H9 (cell line): Measurements from ENCODE around the gene AHSP. TPM values are rescaled to one million over a fixed set of nuclear protein-coding genes. Genes with fewer than 3 reads are reported as not detected.

Experiments
- DNase-seq: peaks from one replicate; pipeline ENCODE4 v3.0.0-alpha.2; 2017
- H2AFZ ChIP-seq: one replicate; pipeline ENCODE4 v1.6.1; 2013; ENCODE audit warnings: mild to moderate bottlenecking, low read length, control low read depth, moderate library complexity
- H2AK5ac ChIP-seq: 2 replicates; pipeline ENCODE4 v1.6.1; 2013; ENCODE audit warnings: low read length, control low read depth, mixed read lengths; ENCODE audit not compliant: insufficient read length
- H2BK120ac ChIP-seq: one replicate; pipeline ENCODE4 v1.6.1; 2013; ENCODE audit warnings: low read depth, mild to moderate bottlenecking, low read length, control low read depth, inconsistent platforms; ENCODE audit not compliant: poor library complexity, severe bottlenecking
- H2BK12ac ChIP-seq: 2 replicates; pipeline ENCODE4 v1.6.1; 2013; ENCODE audit warnings: low read length, control low read depth, mixed read lengths, low read depth; ENCODE audit not compliant: insufficient read length
- H2BK15ac ChIP-seq: 2 replicates; pipeline ENCODE4 v1.6.1; 2013; ENCODE audit warnings: low read depth, low read length, control low read depth
- H2BK20ac ChIP-seq: one replicate; pipeline ENCODE4 v1.6.1; 2013; ENCODE audit warnings: low read depth, mild to moderate bottlenecking, low read length, control low read depth, inconsistent platforms; ENCODE audit not compliant: poor library complexity, severe bottlenecking
- H2BK5ac ChIP-seq: 2 replicates; pipeline ENCODE4 v1.6.1; 2013; ENCODE audit warnings: low read length, control low read depth, mixed read lengths; ENCODE audit not compliant: insufficient read length
- H3K14ac ChIP-seq: 2 replicates; pipeline ENCODE4 v1.6.1; 2013; ENCODE audit warnings: low read length, control low read depth; ENCODE audit not compliant: insufficient read depth
- H3K18ac ChIP-seq: 2 replicates; pipeline ENCODE4 v1.6.1; 2013; ENCODE audit warnings: low read depth, mild to moderate bottlenecking, mixed read lengths, low read length, control low read depth; ENCODE audit not compliant: insufficient read length
- H3K23ac ChIP-seq: 2 replicates; pipeline ENCODE4 v1.6.1; 2013; ENCODE audit warnings: low read length, control low read depth, mixed read lengths, low read depth; ENCODE audit not compliant: insufficient read length
- H3K23me2 ChIP-seq: 2 replicates; pipeline ENCODE4 v1.6.1; 2013; ENCODE audit warnings: low read depth, mild to moderate bottlenecking, mixed read lengths, low read length, control low read depth; ENCODE audit not compliant: insufficient read length, poor library complexity, severe bottlenecking
- H3K27ac ChIP-seq: 2 replicates; pipeline ENCODE4 v1.5.1; 2013; ENCODE audit warnings: low read length, control low read depth, mixed read lengths, low read depth; ENCODE audit not compliant: insufficient read length
- H3K27me3 ChIP-seq: 2 replicates; pipeline ENCODE4 v1.6.1; 2013; ENCODE audit warnings: low read length, control low read depth, inconsistent platforms; ENCODE audit not compliant: insufficient read depth
- H3K4ac ChIP-seq: 2 replicates; pipeline ENCODE4 v1.6.1; 2013; ENCODE audit warnings: low read depth, mild to moderate bottlenecking, control low read depth, inconsistent platforms, low read length, moderate library complexity
- H3K4me1 ChIP-seq: 2 replicates; pipeline ENCODE4 v1.6.1; 2013; ENCODE audit warnings: low read length, control low read depth, inconsistent platforms; ENCODE audit not compliant: insufficient read depth
- H3K4me2 ChIP-seq: 2 replicates; pipeline ENCODE4 v1.6.1; 2013; ENCODE audit warnings: low read length, control low read depth, mixed read lengths; ENCODE audit not compliant: insufficient read length, insufficient read depth
- H3K56ac ChIP-seq: 2 replicates; pipeline ENCODE4 v1.6.1; 2013; ENCODE audit warnings: low read depth, mild to moderate bottlenecking, mixed read lengths, low read length, control low read depth; ENCODE audit not compliant: insufficient read length
- H3K79me1 ChIP-seq: 2 replicates; pipeline ENCODE4 v1.6.1; 2013; ENCODE audit warnings: low read depth, mild to moderate bottlenecking, moderate library complexity, low read length, control low read depth, inconsistent platforms; ENCODE audit not compliant: insufficient read depth, poor library complexity, severe bottlenecking
- H3K79me2 ChIP-seq: 2 replicates; pipeline ENCODE4 v1.6.1; 2013; ENCODE audit warnings: low read length, control low read depth, inconsistent platforms; ENCODE audit not compliant: insufficient read depth
- H3K9ac ChIP-seq: 2 replicates; pipeline ENCODE4 v1.6.1; 2013; ENCODE audit warnings: low read length, control low read depth, mixed read lengths; ENCODE audit not compliant: insufficient read length; ENCODE audit errors: extremely low read depth
- H3K9me3 ChIP-seq: one replicate; pipeline ENCODE4 v1.6.1; 2013; ENCODE audit warnings: low read depth, low read length, inconsistent platforms; ENCODE audit not compliant: control insufficient read depth
- H3T11ph ChIP-seq: one replicate; pipeline ENCODE4 v1.6.1; 2013; ENCODE audit warnings: mild to moderate bottlenecking, low read length, control low read depth, inconsistent platforms
- H4K20me1 ChIP-seq: one replicate; pipeline ENCODE4 v1.6.1; 2013; ENCODE audit not compliant: control insufficient read depth, insufficient read length, insufficient read depth
- H4K5ac ChIP-seq: 2 replicates; pipeline ENCODE4 v1.6.1; 2013; ENCODE audit warnings: low read depth, mild to moderate bottlenecking, mixed read lengths, low read length, control low read depth; ENCODE audit not compliant: insufficient read length
- H4K8ac ChIP-seq: replicated peaks from 2 replicates; pipeline ENCODE4 v1.6.1; 2013; ENCODE audit warnings: low read length, control low read depth, mixed read lengths, low read depth; ENCODE audit not compliant: insufficient read length
- H4K91ac ChIP-seq: 2 replicates; pipeline ENCODE4 v1.6.1; 2013; ENCODE audit warnings: low read depth, mild to moderate bottlenecking, moderate library complexity, mixed read lengths, low read length, control low read depth; ENCODE audit not compliant: insufficient read length
- H3K27ac Mint-ChIP-seq, 3 experiments: 2 replicates in 2 of 3; 3 replicates in 1 of 3; pipeline ENCODE4 v1.8.0; 2020 to 2021; ENCODE audit warnings: mixed read lengths in 3 of 3, mild to moderate bottlenecking in 1 of 3, moderate library complexity in 1 of 3
- H3K27me3 Mint-ChIP-seq: 2 replicates; pipeline ENCODE4 v1.8.0; 2021; ENCODE audit warnings: low read depth, mild to moderate bottlenecking, moderate library complexity, mixed read lengths
- H3K36me3 Mint-ChIP-seq, 3 experiments: 2 replicates in 2 of 3; 3 replicates in 1 of 3; pipeline ENCODE4 v1.8.0; 2020 to 2021; ENCODE audit warnings: low read depth in 3 of 3, mixed read lengths in 3 of 3; ENCODE audit not compliant: insufficient read depth in 1 of 3
- H3K4me1 Mint-ChIP-seq, 2 experiments: 2 replicates each; pipeline ENCODE4 v1.8.0; 2020; ENCODE audit warnings: mixed read lengths in 2 of 2
- H3K4me3 Mint-ChIP-seq, 2 experiments: 2 replicates in 1 of 2; 3 replicates in 1 of 2; pipeline ENCODE4 v1.8.0; 2020 to 2021; ENCODE audit warnings: mild to moderate bottlenecking in 2 of 2, mixed read lengths in 2 of 2, moderate library complexity in 1 of 2
- H3K9me3 Mint-ChIP-seq, 2 experiments: 2 replicates in 1 of 2; 3 replicates in 1 of 2; pipeline ENCODE4 v1.8.0; 2020; ENCODE audit warnings: mild to moderate bottlenecking in 2 of 2, mixed read lengths in 2 of 2, moderate library complexity in 1 of 2
- WGBS: extraction: QIAGEN DNeasy Blood & Tissue Kit; methylation state at CpG from one replicate; pipeline ENCODE4 v1.1.7; 2013; ENCODE audit warnings: missing lambda C conversion rate, low lambda C conversion rate, mixed read lengths; ENCODE audit not compliant: insufficient read length; ENCODE audit errors: extremely low coverage; 5-methylcytosine and 5-hydroxymethylcytosine counted together
- total RNA-seq: library from RNA; stranded (reverse); gene quantifications from 2 replicates; pipeline ENCODE4 v1.2.1, GENCODE V29; 2021
- TF ChIP-seq, protein P1 (sequence below): fragments of 200-600 bp; sonication (generic); conservative IDR thresholded peaks from 3 replicates; pipeline ENCODE4 v1.8.0; 2021; ENCODE audit warnings: antibody characterized with exemption, mild to moderate bottlenecking

The AHSP gene
- total RNA-seq, 1 experiment from 2014 or later, result not detected

DNA sequence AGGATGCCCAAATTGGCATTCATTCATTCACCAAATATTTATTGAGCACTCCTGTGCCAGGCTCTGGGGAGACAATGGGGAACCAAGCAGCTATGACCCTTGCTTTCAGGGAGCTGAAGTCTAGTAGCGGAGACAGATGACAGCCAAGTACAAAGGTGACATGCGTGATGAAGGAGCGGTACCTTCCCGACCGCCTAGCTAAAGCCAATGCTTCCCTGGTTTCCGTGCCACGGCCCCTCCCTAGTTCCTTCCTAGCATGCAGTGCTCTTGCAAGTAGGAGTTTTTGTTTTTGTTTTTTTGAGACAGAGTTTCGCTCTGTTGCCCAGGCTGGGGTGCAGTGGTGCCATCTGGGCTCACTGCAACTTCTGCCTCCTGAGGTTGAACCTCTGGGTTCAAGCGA, 47.9 kb upstream of the AHSP start:
- H3K4me1 ChIP-seq, result no peaks in the 10 kb centered on the region
- Mint-ChIP-seq H3K36me3 (0 out of 7 replicates have a peak, but pooled peaks cover 0 to 4% (median 0%) of the 10 kb centered on the region in 3 experiments), H3K9me3 (no peaks in the 10 kb centered on the region; a peak in 1 of 5 replicates), H3K4me1 (peaks cover 17 to 22% of the 10 kb centered on the region in 2 experiments), H3K27me3 (peaks cover 73% of the 10 kb centered on the region), H3K27ac (no peak overlapping the region), H3K4me3 (no peak overlapping the region)
- H3T11ph ChIP-seq, result no peak overlapping the region
- no peak for DNase-seq
- H3K79me2 ChIP-seq, result no peaks in the 10 kb centered on the region
- H3K9me3 ChIP-seq, result no peaks in the 10 kb centered on the region
- no peaks in the 10 kb centered on the region for H3K79me1 ChIP-seq
- peaks cover 12% of the 10 kb centered on the region for H3K23me2 ChIP-seq
- H2AK5ac ChIP-seq, result no peak overlapping the region
- no peak overlapping the region for H4K91ac ChIP-seq
- no peak overlapping the region for H4K5ac ChIP-seq
- no peak overlapping the region for H3K23ac ChIP-seq
- no peak overlapping the region for H2AFZ ChIP-seq
- H3K14ac ChIP-seq, result no peak overlapping the region
- peaks cover 1% of the 10 kb centered on the region; the same call in 1 of the 2 replicates for H3K27me3 ChIP-seq
- WGBS, result no CpG with 5 or more reads among the region's 9 CpGs
- no peak overlapping the region for H2BK20ac ChIP-seq
- H2BK5ac ChIP-seq, result no peak overlapping the region
- no peaks in the 10 kb centered on the region for H4K20me1 ChIP-seq
- H3K18ac ChIP-seq, result no peak overlapping the region
- no peak overlapping the region for H4K8ac ChIP-seq
- H2BK120ac ChIP-seq, result no peak overlapping the region
- no peak overlapping the region for H2BK12ac ChIP-seq
- TF ChIP-seq, protein P1, sequence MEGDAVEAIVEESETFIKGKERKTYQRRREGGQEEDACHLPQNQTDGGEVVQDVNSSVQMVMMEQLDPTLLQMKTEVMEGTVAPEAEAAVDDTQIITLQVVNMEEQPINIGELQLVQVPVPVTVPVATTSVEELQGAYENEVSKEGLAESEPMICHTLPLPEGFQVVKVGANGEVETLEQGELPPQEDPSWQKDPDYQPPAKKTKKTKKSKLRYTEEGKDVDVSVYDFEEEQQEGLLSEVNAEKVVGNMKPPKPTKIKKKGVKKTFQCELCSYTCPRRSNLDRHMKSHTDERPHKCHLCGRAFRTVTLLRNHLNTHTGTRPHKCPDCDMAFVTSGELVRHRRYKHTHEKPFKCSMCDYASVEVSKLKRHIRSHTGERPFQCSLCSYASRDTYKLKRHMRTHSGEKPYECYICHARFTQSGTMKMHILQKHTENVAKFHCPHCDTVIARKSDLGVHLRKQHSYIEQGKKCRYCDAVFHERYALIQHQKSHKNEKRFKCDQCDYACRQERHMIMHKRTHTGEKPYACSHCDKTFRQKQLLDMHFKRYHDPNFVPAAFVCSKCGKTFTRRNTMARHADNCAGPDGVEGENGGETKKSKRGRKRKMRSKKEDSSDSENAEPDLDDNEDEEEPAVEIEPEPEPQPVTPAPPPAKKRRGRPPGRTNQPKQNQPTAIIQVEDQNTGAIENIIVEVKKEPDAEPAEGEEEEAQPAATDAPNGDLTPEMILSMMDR, result no peak
- H3K56ac ChIP-seq, result no peak overlapping the region
- no peak overlapping the region for H3K9ac ChIP-seq
- no peak overlapping the region for H3K4me2 ChIP-seq
- H2BK15ac ChIP-seq, result no peak overlapping the region
- no peak overlapping the region for H3K27ac ChIP-seq
- H3K4ac ChIP-seq, result no peak overlapping the region
